Endothelial cell of umbilical vein (primary cell): Measurements from ENCODE around the gene ATP1B1. TPM values are rescaled to one million over a fixed set of nuclear protein-coding genes. Genes with fewer than 3 reads are reported as not detected.

Experiments used
- BruUV-seq: library from RNA; stranded (reverse); fragments of 400-500 nt; replicated peaks from 2 replicates; lab custom pipeline; 2021; lab: Mats Ljungman, UMichigan
- CTCF ChIA-PET: fragments of 300-600, 350-600 bp; sonication (Branson Sonifier 250); formaldehyde crosslinking; loops from one replicate; lab custom pipeline; 2021; ENCODE audit warnings: antibody characterized with exemption, inconsistent platforms; lab: Charles Lee
- POLR2A ChIA-PET: fragments of 300-600, 350-600 bp; sonication (Branson Sonifier 250); formaldehyde crosslinking; loops from one replicate; lab custom pipeline; 2021; ENCODE audit warnings: antibody characterized with exemption, inconsistent platforms; lab: Charles Lee
- DNase-seq: peaks from one replicate; pipeline ENCODE4 v3.0.0-alpha.2; 2011; ENCODE audit warnings: low read depth, low spot score
- FAIRE-seq: peaks from 2 replicates; lab custom pipeline; 2011; peaks lifted over from hg19 to GRCh38; lab: Jason Lieb, UNC
- H2AFZ ChIP-seq: 2 replicates; pipeline ENCODE4 v1.6.0; 2012; ENCODE audit warnings: low read depth, low read length, control low read depth, inconsistent platforms
- H3K27ac ChIP-seq: 2 replicates; pipeline ENCODE4 v1.5.1; 2011; ENCODE audit warnings: low read depth, mild to moderate bottlenecking, control low read depth, low read length, moderate library complexity; ENCODE audit not compliant: insufficient read depth
- H3K27me3 ChIP-seq, 2 experiments: 2 replicates each; pipeline versions ENCODE4 v1.6.0 to v1.6.1; 2011; ENCODE audit warnings: low read length in 2 of 2, mixed read lengths in 1 of 2; ENCODE audit not compliant: control insufficient read depth in 2 of 2, insufficient read depth in 2 of 2
- H3K36me3 ChIP-seq, 2 experiments: 2 replicates in 1 of 2; 3 replicates in 1 of 2; pipeline ENCODE4 v1.5.1; 2011; ENCODE audit warnings: low read length in 2 of 2, mild to moderate bottlenecking in 1 of 2, moderate library complexity in 1 of 2; ENCODE audit not compliant: control insufficient read depth in 2 of 2, insufficient read depth in 2 of 2; ENCODE audit errors: extremely low read depth in 1 of 2
- H3K4me1 ChIP-seq: 3 replicates; pipeline ENCODE4 v1.5.1; 2011; ENCODE audit warnings: mild to moderate bottlenecking, low read length; ENCODE audit not compliant: control insufficient read depth, insufficient read depth; ENCODE audit errors: extremely low read depth
- H3K4me2 ChIP-seq: 2 replicates; pipeline ENCODE4 v1.6.1; 2011; ENCODE audit warnings: low read length, control low read depth, mixed read lengths; ENCODE audit not compliant: insufficient read depth
- H3K4me3 ChIP-seq, 3 experiments: fragments of 200-600 bp in 1 of 3; sonication (generic), shearing (Covaris generic) in 1 of 3; replicated peaks in 1 of 3; 2 replicates each; pipeline ENCODE4 v1.5.1; 2011 to 2016; ENCODE audit warnings: control low read depth in 3 of 3, low read length in 3 of 3, mild to moderate bottlenecking in 2 of 3, inconsistent platforms in 1 of 3, low read depth in 1 of 3, moderate library complexity in 1 of 3; ENCODE audit not compliant: insufficient read depth in 1 of 3
- H3K79me2 ChIP-seq: 2 replicates; pipeline ENCODE4 v1.6.0; 2012; ENCODE audit warnings: low read length, inconsistent platforms; ENCODE audit not compliant: control insufficient read depth, insufficient read depth
- H3K9ac ChIP-seq: replicated peaks from 2 replicates; pipeline ENCODE3; 2011; ENCODE audit warnings: low read length, control low read depth; ENCODE audit not compliant: insufficient read depth; ENCODE audit errors: extremely low read depth
- H3K9me1 ChIP-seq: replicated peaks from 3 replicates; pipeline ENCODE4 v1.6.0; 2011; ENCODE audit warnings: mild to moderate bottlenecking, low read length; ENCODE audit not compliant: control insufficient read depth, insufficient read depth; ENCODE audit errors: extremely low read depth
- H3K9me3 ChIP-seq: replicated peaks from 2 replicates; pipeline ENCODE4 v1.5.1; 2012; ENCODE audit warnings: low read length, inconsistent platforms; ENCODE audit not compliant: control insufficient read depth, insufficient read depth
- H4K20me1 ChIP-seq: replicated peaks from 2 replicates; pipeline ENCODE3; 2011; ENCODE audit warnings: mild to moderate bottlenecking, low read length; ENCODE audit not compliant: control insufficient read depth, insufficient read depth; ENCODE audit errors: extremely low read depth
- EZH2 ChIP-seq: IDR thresholded peaks from 2 replicates; pipeline ENCODE4 v1.6.1; 2012; ENCODE audit warnings: borderline replicate concordance, low read depth, mild to moderate bottlenecking, moderate library complexity, low read length, inconsistent platforms; ENCODE audit not compliant: severe bottlenecking
- FOS ChIP-seq: IDR thresholded peaks from 2 replicates; pipeline ENCODE4 v1.6.1; 2011; ENCODE audit warnings: mild to moderate bottlenecking, low read length, moderate library complexity, borderline replicate concordance; ENCODE audit not compliant: insufficient read depth
- GATA2 ChIP-seq: IDR thresholded peaks from 2 replicates; pipeline ENCODE4 v1.7.0; 2011; ENCODE audit warnings: low read depth, mild to moderate bottlenecking, moderate library complexity, mixed read lengths, low read length; ENCODE audit not compliant: insufficient read length, insufficient read depth
- JUN ChIP-seq: IDR thresholded peaks from 2 replicates; pipeline ENCODE4 v1.6.1; 2011; ENCODE audit warnings: borderline replicate concordance, low read depth; ENCODE audit not compliant: insufficient read length, insufficient read depth
- MYC ChIP-seq: IDR thresholded peaks from one replicate; pipeline ENCODE4 v1.6.1; 2011; ENCODE audit warnings: mild to moderate bottlenecking, low read depth, low read length
- POLR2A ChIP-seq: IDR thresholded peaks from 2 replicates; pipeline ENCODE4 v1.6.1; 2012; ENCODE audit warnings: low read depth, mild to moderate bottlenecking, control low read depth, low read length
- POLR2AphosphoS5 ChIP-seq: IDR thresholded peaks from 2 replicates; pipeline ENCODE4 v1.6.1; 2012; ENCODE audit warnings: low read depth, mild to moderate bottlenecking, control low read depth, low read length, moderate library complexity; ENCODE audit not compliant: insufficient read depth
- dilution Hi-C: fragments of 300-500 bp; cut with MboI; formaldehyde crosslinking; loops from one replicate; pipeline ENCODE4 v1.15.0; 2019; ENCODE audit warnings: low sequenced_read_pairs; ENCODE audit not compliant: extremely low pct_ligation_motif_present
- intact Hi-C: fragments of 100-400 bp; cut with micrococcal nuclease; formaldehyde crosslinking; loops from one replicate; pipeline ENCODE4 v1.10.0; 2022
- polyA plus RNA-seq, 4 experiments: library from polyadenylated mRNA; depleted of rRNA in 3 of 4; stranded (reverse) in 3 of 4; unstranded in 1 of 4; fragments of >200 nt; gene quantifications; 2 replicates each; pipeline versions ENCODE4 v1.2.1 to v1.2.3, GENCODE V29; 2011 to 2012; ENCODE audit warnings: missing spikeins in 1 of 4
- total RNA-seq: library from RNA; stranded (reverse); gene quantifications from 2 replicates; pipeline ENCODE4 v1.2.3, GENCODE V29; 2021
- TF ChIP-seq, protein P1 (sequence below), 2 donors: IDR thresholded peaks; 1 replicate in 1 of 2; 2 replicates in 1 of 2; pipeline ENCODE4 v1.5.1; 2011; ENCODE audit warnings: low read length in 2 of 2, mild to moderate bottlenecking in 2 of 2, moderate library complexity in 2 of 2, control low read depth in 1 of 2, inconsistent platforms in 1 of 2, low read depth in 1 of 2; ENCODE audit not compliant: insufficient read depth in 1 of 2; ENCODE audit errors: extremely low read depth in 1 of 2
- TF ChIP-seq, protein P2 (sequence below): IDR thresholded peaks from 2 replicates; pipeline ENCODE4 v1.6.1; 2011; ENCODE audit not compliant: insufficient read depth, insufficient read length

ATP1B1 gene
- total and polyA plus RNA-seq, 2 donors (not counting 3 experiments of a cell fraction or from before 2014, with no cell fraction given) = 14.3 to 56.1 TPM

DNA sequence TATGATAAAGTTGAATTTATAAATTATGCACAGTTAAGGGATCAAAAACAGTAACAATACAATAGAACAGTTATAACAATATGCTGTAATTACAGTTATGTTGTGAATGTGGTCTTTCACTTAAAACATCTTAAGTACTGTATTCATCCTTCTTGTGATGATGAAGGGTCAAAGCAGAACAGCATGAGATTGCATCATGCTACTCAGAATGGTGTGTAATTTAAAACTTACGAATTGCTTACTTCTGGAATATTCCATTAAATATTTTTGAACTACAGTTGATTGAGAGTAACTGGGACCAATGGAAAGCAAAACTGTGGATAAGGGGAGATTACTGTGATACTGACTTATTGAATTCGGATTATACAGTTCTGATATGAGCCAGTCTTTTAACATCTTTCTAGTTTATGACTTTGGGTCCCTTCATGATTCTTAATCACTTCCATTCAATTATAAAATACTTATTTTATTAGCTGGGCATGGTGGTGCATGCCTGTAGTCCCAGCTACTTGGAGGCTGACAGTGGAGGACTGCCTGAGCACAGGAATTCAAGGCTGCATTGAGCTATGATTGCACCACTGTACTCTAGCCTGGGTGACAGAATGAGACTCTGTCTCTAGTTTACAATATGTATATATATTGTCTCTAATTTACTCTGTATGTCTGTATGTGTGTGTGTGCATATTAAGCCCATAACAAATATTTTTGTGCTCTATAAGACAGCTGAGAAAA lies 43.2 kb downstream of the ATP1B1 start:
- H4K20me1 ChIP-seq = no peaks in the 10 kb centered on the region
- dilution Hi-C loops (no loop called here), intact Hi-C loops (loop anchor here (5.0 kb wide), 1 partner anchor 88 kb away; no protein-coding TSS in a partner anchor)
- H3K9ac ChIP-seq = no peak overlapping the region
- H3K9me1 ChIP-seq = no peaks in the 10 kb centered on the region
- H3K27ac ChIP-seq = no peak overlapping the region
- no peak for TF ChIP-seq JUN
- TF ChIP-seq, protein P1, sequence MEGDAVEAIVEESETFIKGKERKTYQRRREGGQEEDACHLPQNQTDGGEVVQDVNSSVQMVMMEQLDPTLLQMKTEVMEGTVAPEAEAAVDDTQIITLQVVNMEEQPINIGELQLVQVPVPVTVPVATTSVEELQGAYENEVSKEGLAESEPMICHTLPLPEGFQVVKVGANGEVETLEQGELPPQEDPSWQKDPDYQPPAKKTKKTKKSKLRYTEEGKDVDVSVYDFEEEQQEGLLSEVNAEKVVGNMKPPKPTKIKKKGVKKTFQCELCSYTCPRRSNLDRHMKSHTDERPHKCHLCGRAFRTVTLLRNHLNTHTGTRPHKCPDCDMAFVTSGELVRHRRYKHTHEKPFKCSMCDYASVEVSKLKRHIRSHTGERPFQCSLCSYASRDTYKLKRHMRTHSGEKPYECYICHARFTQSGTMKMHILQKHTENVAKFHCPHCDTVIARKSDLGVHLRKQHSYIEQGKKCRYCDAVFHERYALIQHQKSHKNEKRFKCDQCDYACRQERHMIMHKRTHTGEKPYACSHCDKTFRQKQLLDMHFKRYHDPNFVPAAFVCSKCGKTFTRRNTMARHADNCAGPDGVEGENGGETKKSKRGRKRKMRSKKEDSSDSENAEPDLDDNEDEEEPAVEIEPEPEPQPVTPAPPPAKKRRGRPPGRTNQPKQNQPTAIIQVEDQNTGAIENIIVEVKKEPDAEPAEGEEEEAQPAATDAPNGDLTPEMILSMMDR (IDR thresholded peaks at IDR 0.05; ENCODE audit: extremely low read depth in 1 of 2, insufficient read depth in 1 of 2, low read depth in 1 of 2, low read length in 2 of 2) = no peak
- no peak for TF ChIP-seq MYC
- TF ChIP-seq, protein P2, sequence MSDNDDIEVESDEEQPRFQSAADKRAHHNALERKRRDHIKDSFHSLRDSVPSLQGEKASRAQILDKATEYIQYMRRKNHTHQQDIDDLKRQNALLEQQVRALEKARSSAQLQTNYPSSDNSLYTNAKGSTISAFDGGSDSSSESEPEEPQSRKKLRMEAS = no peak
- TF ChIP-seq FOS = no peak
- no peak for TF ChIP-seq POLR2AphosphoS5
- TF ChIP-seq GATA2 = no peak
- no peak for TF ChIP-seq POLR2A
- no peak for TF ChIP-seq EZH2
- ChIA-PET CTCF (interaction anchor here (0.9 to 1.6 kb wide), 2 partner anchors 33 to 199 kb away, joined by 3 to 5 read pairs; no protein-coding TSS in a partner anchor), POLR2A (no interaction called here)
- no peak for FAIRE-seq
- H3K4me1 ChIP-seq = no peaks in the 10 kb centered on the region
- no peaks in the 10 kb centered on the region for H3K36me3 ChIP-seq
- no peaks in the 10 kb centered on the region for H3K9me3 ChIP-seq
- no peak for DNase-seq
- H3K4me2 ChIP-seq = no peak overlapping the region
- no TSS peak for BruUV-seq
- no peaks in the 10 kb centered on the region for H3K79me2 ChIP-seq
- H3K27me3 ChIP-seq = no peaks in the 10 kb centered on the region
- no peak overlapping the region for H2AFZ ChIP-seq
- H3K4me3 ChIP-seq = no peak overlapping the region
